GM15510 (cell line): Measurements from ENCODE around the gene NOSIP.

Source experiments
- POLR2A ChIP-seq: IDR thresholded peaks from 3 replicates; pipeline ENCODE4 v1.6.1; 2011; ENCODE audit warnings: borderline replicate concordance; ENCODE audit not compliant: insufficient read length; ENCODE audit errors: extremely low read depth

NOSIP gene

DNA sequence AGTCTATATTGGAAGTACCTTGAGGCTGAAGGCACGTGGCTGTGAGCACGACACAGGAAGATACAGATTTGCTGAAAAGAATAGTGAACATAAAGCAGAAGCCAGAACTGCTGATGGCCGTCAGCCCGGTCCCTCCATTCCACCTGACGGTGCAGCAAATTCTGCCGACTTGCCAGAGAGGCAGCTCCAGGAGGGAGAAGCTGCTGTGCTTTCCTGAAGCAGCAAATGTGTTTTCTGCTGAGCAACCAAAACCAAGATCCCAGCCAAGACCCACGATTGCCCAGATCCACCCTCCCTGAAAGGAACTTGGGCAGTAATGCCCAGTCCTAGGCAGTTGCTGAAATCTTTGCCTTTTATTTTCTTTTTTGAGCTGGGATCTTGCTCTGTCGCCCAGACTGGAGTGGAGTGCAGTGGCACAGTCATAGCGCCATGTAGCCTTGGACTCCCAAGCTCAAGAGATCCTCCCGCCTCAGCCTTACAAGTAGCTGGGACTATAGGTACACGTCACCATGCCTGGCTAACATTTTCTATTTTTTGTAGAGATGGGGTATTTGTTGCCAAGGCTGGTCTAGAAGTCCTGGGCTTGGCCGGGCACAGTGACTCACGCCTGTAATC is 59.5 kb downstream of the NOSIP start:
- TF ChIP-seq POLR2A, result no peak

DNA sequence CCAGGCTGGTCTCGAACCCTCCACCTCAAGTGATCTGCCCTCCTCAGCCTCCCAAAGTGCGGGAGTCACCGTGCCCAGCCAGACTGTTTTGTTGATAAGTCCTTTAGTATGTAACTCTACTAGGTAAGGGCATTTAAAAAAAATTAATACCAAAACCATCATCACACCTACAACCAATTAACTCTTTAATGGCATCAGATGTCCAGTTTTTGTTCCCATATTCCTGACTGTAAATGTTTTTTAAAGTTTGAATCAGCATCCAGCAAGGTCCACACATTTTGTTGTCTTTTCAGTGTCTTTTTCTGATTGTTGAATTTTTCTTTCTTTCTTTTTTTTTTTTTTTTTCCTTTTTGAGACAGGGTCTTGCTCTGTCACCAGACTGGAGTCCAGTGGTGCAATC is 62.3 kb downstream of the NOSIP start:
- TF ChIP-seq POLR2A, result no peak

GRCh38 chr19:49515767-49516166 is 64.6 kb downstream of the NOSIP start:
- TF ChIP-seq POLR2A, result no peak

DNA sequence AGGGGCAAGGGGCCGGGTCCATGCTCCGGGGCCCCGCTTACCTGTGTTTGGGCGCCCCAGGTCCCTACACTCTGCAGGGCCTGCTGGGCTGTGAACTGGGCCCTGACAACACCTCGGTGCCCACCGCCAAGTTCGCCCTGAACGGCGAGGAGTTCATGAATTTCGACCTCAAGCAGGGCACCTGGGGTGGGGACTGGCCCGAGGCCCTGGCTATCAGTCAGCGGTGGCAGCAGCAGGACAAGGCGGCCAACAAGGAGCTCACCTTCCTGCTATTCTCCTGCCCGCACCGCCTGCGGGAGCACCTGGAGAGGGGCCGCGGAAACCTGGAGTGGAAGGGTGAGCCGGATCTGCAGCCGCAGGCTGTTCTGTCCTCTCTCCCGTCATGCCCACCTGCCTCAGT is 66.2 kb downstream of the NOSIP start:
- no peak for TF ChIP-seq POLR2A

- no peak for TF ChIP-seq POLR2A
These were observed 66.6 kb downstream of the NOSIP start for GRCh38 chr19:49513746-49514118.

- no peak for TF ChIP-seq POLR2A
These were observed 67.2 kb downstream of the NOSIP start for GRCh38 chr19:49512970-49513745.

- TF ChIP-seq POLR2A, result no peak
These were observed 72.4 kb downstream of the NOSIP start for GRCh38 chr19:49507803-49508494.

DNA sequence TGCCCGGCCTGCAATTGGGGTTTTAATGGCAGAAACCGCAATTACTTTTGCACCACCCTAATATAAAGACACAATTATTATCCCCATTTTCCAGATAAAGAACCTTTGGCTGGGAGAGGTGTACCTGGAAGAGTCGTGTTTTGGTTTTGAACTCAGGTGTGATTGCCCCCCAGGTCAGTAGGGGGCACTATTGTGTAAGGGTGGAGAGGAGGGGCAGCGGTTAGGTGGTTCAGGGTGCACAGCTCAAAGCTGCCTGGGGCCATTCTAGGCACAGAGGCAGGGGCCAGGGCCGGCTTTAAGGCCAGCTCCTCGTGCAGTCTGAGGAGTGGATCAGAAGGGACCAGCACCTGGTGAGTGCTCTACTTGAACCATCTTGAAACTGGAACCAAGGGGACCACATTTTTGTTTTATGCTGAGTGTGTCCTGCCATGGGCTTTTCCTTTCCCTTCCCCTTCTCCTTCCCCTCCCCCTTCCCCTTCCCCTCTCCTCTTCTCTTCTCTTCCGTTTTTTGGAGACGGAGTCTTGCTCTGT is 73.7 kb downstream of the NOSIP start:
- no peak for TF ChIP-seq POLR2A
